GM06990 (cell line): ENCODE results near the gene RIC3.

Source experiments
- DNase-seq: peaks from one replicate; pipeline ENCODE4 v3.0.0-alpha.2; 2011; ENCODE audit not compliant: insufficient read length; ENCODE audit errors: extremely low read depth
- H3K27me3 ChIP-seq: replicated peaks from 2 replicates; pipeline ENCODE4 v1.6.0; 2011; ENCODE audit warnings: low read length; ENCODE audit not compliant: control insufficient read depth, insufficient read depth
- H3K36me3 ChIP-seq: 2 replicates; pipeline ENCODE4 v1.5.1; 2011; ENCODE audit warnings: low read length; ENCODE audit not compliant: control insufficient read depth, insufficient read depth
- H3K4me3 ChIP-seq: replicated peaks from 2 replicates; pipeline ENCODE4 v1.5.1; 2011; ENCODE audit warnings: low read depth, mild to moderate bottlenecking, control low read depth, low read length
- CTCF ChIP-seq: IDR thresholded peaks from 2 replicates; pipeline ENCODE4 v1.5.1; 2011; ENCODE audit warnings: low read length, control low read depth, mild to moderate bottlenecking, inconsistent platforms; ENCODE audit not compliant: insufficient read depth, poor library complexity, severe bottlenecking

Gene RIC3

GRCh38 chr11:8098879-8099278, 69.9 kb downstream of the RIC3 start:
- DNase-seq: no peak
- Histone ChIP-seq H3K36me3 (no peaks in the 10 kb centered on the region), H3K27me3 (no peaks in the 10 kb centered on the region), H3K4me3 (no peak overlapping the region)
- TF ChIP-seq CTCF: no peak

- Histone ChIP-seq H3K4me3 (no peak overlapping the region), H3K36me3 (no peaks in the 10 kb centered on the region), H3K27me3 (no peaks in the 10 kb centered on the region)
- TF ChIP-seq CTCF: no peak
- no peak for DNase-seq
These were observed 70.5 kb downstream of the RIC3 start for GRCh38 chr11:8098361-8098760.

GRCh38 chr11:8097926-8098325, 70.9 kb downstream of the RIC3 start:
- Histone ChIP-seq H3K4me3 (no peak overlapping the region), H3K36me3 (no peaks in the 10 kb centered on the region), H3K27me3 (no peaks in the 10 kb centered on the region)
- TF ChIP-seq CTCF: no peak
- DNase-seq: no peak

GRCh38 chr11:8097468-8097867, 71.4 kb downstream of the RIC3 start:
- TF ChIP-seq CTCF: no peak
- DNase-seq: no peak
- Histone ChIP-seq H3K36me3 (no peaks in the 10 kb centered on the region), H3K27me3 (no peaks in the 10 kb centered on the region), H3K4me3 (no peak overlapping the region)

GRCh38 chr11:8097062-8097461, 71.8 kb downstream of the RIC3 start:
- TF ChIP-seq CTCF: no peak
- Histone ChIP-seq H3K36me3 (no peaks in the 10 kb centered on the region), H3K4me3 (no peak overlapping the region), H3K27me3 (no peaks in the 10 kb centered on the region)
- no peak for DNase-seq

- DNase-seq: no peak
These were observed 72.2 kb downstream of the RIC3 start for GRCh38 chr11:8096575-8096974.

More at GRCh38 chr11:8096575-8096974, 72.2 kb downstream of the RIC3 start:
- Histone ChIP-seq H3K27me3 (no peaks in the 10 kb centered on the region), H3K36me3 (no peaks in the 10 kb centered on the region), H3K4me3 (no peak overlapping the region)
- no peak for TF ChIP-seq CTCF
